MM.1S (cell line): Measurements from ENCODE around the gene ID2.

Source experiments
- CTCF ChIP-seq: fragments of 300-600 bp; sonication (generic); IDR thresholded peaks from 2 replicates; pipeline ENCODE4 v1.5.1; 2016; ENCODE audit warnings: antibody characterized with exemption, low read length, mixed read lengths
- EZH2phosphoT487 ChIP-seq: fragments of 300-600 bp; sonication (generic); IDR thresholded peaks from 2 replicates; pipeline ENCODE4 v1.6.1; 2018; ENCODE audit warnings: antibody characterized with exemption, low read length

GRCh38 chr2:8659092-8659734 lies 22.6 kb upstream of the ID2 start:
- TF ChIP-seq CTCF = no peak
- no peak for TF ChIP-seq EZH2phosphoT487
